GM18909 (cell line): ENCODE results near the gene GNA14.
"Not testable (repeated sequence)": the region's sequence is repeated elsewhere in the genome, so short reads cannot be mapped to it uniquely, and the experiment has no call there.

Experiments used
- ATAC-seq: cut with Tn5 transposase; IDR thresholded peaks from one replicate; pipeline ENCODE4 v1.9.1; 2021; ENCODE audit warnings: mild to moderate bottlenecking; ENCODE audit not compliant: unreplicated experiment, poor library complexity

GNA14 gene

GRCh38 chr9:77647267-77648233 lies 572 bp downstream of the GNA14 start:
- no peak for ATAC-seq

GRCh38 chr9:77643871-77644270 lies 4.3 kb downstream of the GNA14 start:
- no peak for ATAC-seq

- no peak for ATAC-seq
Observed at GRCh38 chr9:77640741-77641580, 7.2 kb downstream of the GNA14 start.

GRCh38 chr9:77632652-77633051 lies 15.5 kb downstream of the GNA14 start:
- ATAC-seq: no peak

- not testable (repeated sequence) for ATAC-seq
Observed at GRCh38 chr9:77628864-77629263, 19.3 kb downstream of the GNA14 start.

- no peak for ATAC-seq
Observed at GRCh38 chr9:77616191-77616590, 31.9 kb downstream of the GNA14 start.

- no peak for ATAC-seq
Observed at GRCh38 chr9:77614645-77615044, 33.5 kb downstream of the GNA14 start.

- no peak for ATAC-seq
Observed at GRCh38 chr9:77606526-77606925, 41.6 kb downstream of the GNA14 start.

GRCh38 chr9:77605449-77606220 lies 42.5 kb downstream of the GNA14 start:
- ATAC-seq: no peak

GRCh38 chr9:77604316-77604715 lies 43.8 kb downstream of the GNA14 start:
- no peak for ATAC-seq

GRCh38 chr9:77602852-77603251 lies 45.3 kb downstream of the GNA14 start:
- ATAC-seq: no peak

GRCh38 chr9:77601476-77602099 lies 46.5 kb downstream of the GNA14 start:
- no peak for ATAC-seq

- ATAC-seq: no peak
Observed at GRCh38 chr9:77600810-77601209, 47.3 kb downstream of the GNA14 start.

GRCh38 chr9:77599492-77599891 lies 48.6 kb downstream of the GNA14 start:
- ATAC-seq: no peak

- ATAC-seq: no peak
Observed at GRCh38 chr9:77598991-77599390, 49.1 kb downstream of the GNA14 start.

- ATAC-seq: no peak
Observed at GRCh38 chr9:77598524-77598923, 49.6 kb downstream of the GNA14 start.

- ATAC-seq: no peak
Observed at GRCh38 chr9:77597057-77597456, 51.1 kb downstream of the GNA14 start.

- no peak for ATAC-seq
Observed at GRCh38 chr9:77595426-77596095, 52.6 kb downstream of the GNA14 start.

- no peak for ATAC-seq
Observed at GRCh38 chr9:77594963-77595362, 53.2 kb downstream of the GNA14 start.
